ENCODE results near the gene ZNF684. TPM values are rescaled to one million over a fixed set of nuclear protein-coding genes. Genes with fewer than 3 reads are reported as not detected.
A peak's percentile ranks its signal among the peaks of the same experiment; 100 is the strongest.
"Not testable (repeated sequence)": the region's sequence is repeated elsewhere in the genome, so short reads cannot be mapped to it uniquely, and the experiment has no call there.

The ZNF684 gene
- total RNA-seq, 2 experiments from 2014 or later: 4.5 to 6.6 TPM

GRCh38 chr1:40534589-40534988 is 3.2 kb downstream of the ZNF684 start:
- peaks cover 17% of the 10 kb centered on the region for H3K4me1 Mint-ChIP-seq
- DNase-seq: no peak
- ChIA-PET CTCF (no interaction called here), POLR2A (no interaction called here)
- peaks cover 4% of the 10 kb centered on the region for H3K27me3 Mint-ChIP-seq
- no peak overlapping the region for H3K27ac Mint-ChIP-seq
- intact Hi-C loops (cut with DNase I, micrococcal nuclease): loop anchor here (5.0 kb wide), 3 partner anchors 133 to 372 kb away; partner anchors contain the start of genes CITED4 (in 1 of the 2), RIMS3 (in 1 of the 2) and RLF (in 1 of the 2)
- H3K36me3 Mint-ChIP-seq (ENCODE audit: low read depth): peaks cover 23% of the 10 kb centered on the region
- H3K4me3 Mint-ChIP-seq: no peak overlapping the region
- ATAC-seq: no peak
- peaks cover 6% of the 10 kb centered on the region for H3K9me3 Mint-ChIP-seq (ENCODE audit: low read depth)

GRCh38 chr1:40535732-40536131 is 4.3 kb downstream of the ZNF684 start:
- ChIA-PET CTCF (no interaction called here), POLR2A (no interaction called here)
- H3K9me3 Mint-ChIP-seq (ENCODE audit: low read depth): peaks cover 3% of the 10 kb centered on the region
- H3K4me1 Mint-ChIP-seq: peaks cover 17% of the 10 kb centered on the region
- ATAC-seq: no peak
- peaks cover 23% of the 10 kb centered on the region for H3K36me3 Mint-ChIP-seq (ENCODE audit: low read depth)
- peaks cover 2% of the 10 kb centered on the region for H3K27me3 Mint-ChIP-seq
- no peak overlapping the region for H3K27ac Mint-ChIP-seq
- H3K4me3 Mint-ChIP-seq: no peak overlapping the region
- DNase-seq: no peak
- intact Hi-C loops (cut with DNase I, micrococcal nuclease): no loop called here

- POLR2A ChIA-PET: no interaction called here
- Mint-ChIP-seq H3K4me3 (no peak overlapping the region), H3K27ac (no peak overlapping the region), H3K4me1 (no peaks in the 10 kb centered on the region), H3K36me3 (ENCODE audit: low read depth) (peaks cover 40% of the 10 kb centered on the region), H3K9me3 (ENCODE audit: low read depth) (no peaks in the 10 kb centered on the region), H3K27me3 (no peaks in the 10 kb centered on the region)
- ATAC-seq (no peak), DNase-seq (no peak)
- intact Hi-C loops (cut with DNase I, micrococcal nuclease): no loop called here
- CTCF ChIA-PET: interaction anchor here (0.6 to 0.9 kb wide), 2 partner anchors 8 to 458 kb away, joined by 3 to 5 read pairs; partner anchors contain the start of gene ZNF684
Measured at GRCh38 chr1:40539338-40539737, 7.9 kb downstream of the ZNF684 start.

GRCh38 chr1:40546957-40547356 is 15.5 kb downstream of the ZNF684 start:
- H3K36me3 Mint-ChIP-seq (ENCODE audit: low read depth): peaks cover 47% of the 10 kb centered on the region
- H3K4me1 Mint-ChIP-seq: no peaks in the 10 kb centered on the region
- H3K4me3 Mint-ChIP-seq: no peak overlapping the region
- CTCF ChIA-PET: no interaction called here
- DNase-seq: no peak
- no peak overlapping the region for H3K27ac Mint-ChIP-seq
- intact Hi-C loops (cut with DNase I, micrococcal nuclease): no loop called here
- no peak for ATAC-seq
- H3K9me3 Mint-ChIP-seq (ENCODE audit: low read depth): peaks cover 18% of the 10 kb centered on the region
- no peaks in the 10 kb centered on the region for H3K27me3 Mint-ChIP-seq
- POLR2A ChIA-PET: no interaction called here

- Mint-ChIP-seq H3K4me3 (no peak overlapping the region), H3K27me3 (no peaks in the 10 kb centered on the region), H3K36me3 (ENCODE audit: low read depth) (no peaks in the 10 kb centered on the region), H3K4me1 (no peaks in the 10 kb centered on the region), H3K27ac (no peak overlapping the region), H3K9me3 (ENCODE audit: low read depth) (no peaks in the 10 kb centered on the region)
- intact Hi-C loops (cut with DNase I, micrococcal nuclease): no loop called here
- DNase-seq (no peak), ATAC-seq (no peak)
- CTCF ChIA-PET: interaction anchor here (0.6 to 0.7 kb wide), 2 partner anchors 21 to 289 kb away, joined by 3 read pairs; no protein-coding TSS in a partner anchor
- POLR2A ChIA-PET: no interaction called here
Measured at GRCh38 chr1:40553017-40553416, 21.6 kb downstream of the ZNF684 start.

GRCh38 chr1:40554807-40555206 is 23.4 kb downstream of the ZNF684 start:
- ATAC-seq; H3K4me1 Mint-ChIP-seq; H3K4me3 Mint-ChIP-seq; H3K36me3 Mint-ChIP-seq (ENCODE audit: low read depth); DNase-seq; POLR2A ChIA-PET; H3K27me3 Mint-ChIP-seq; H3K27ac Mint-ChIP-seq; H3K9me3 Mint-ChIP-seq (ENCODE audit: low read depth); intact Hi-C loops (cut with DNase I, micrococcal nuclease): not testable (repeated sequence)
- CTCF ChIA-PET: interaction anchor here (0.7 kb wide), 2 partner anchors 145 to 691 kb away, joined by 3 read pairs; no protein-coding TSS in a partner anchor

- POLR2A ChIA-PET: no interaction called here
Measured at GRCh38 chr1:40556121-40556520, 24.7 kb downstream of the ZNF684 start.

GRCh38 chr1:40558241-40558640 is 26.8 kb downstream of the ZNF684 start:
- CTCF ChIA-PET: interaction anchor here (0.8 kb wide), 1 partner anchor 118 kb away, joined by 4 read pairs; no protein-coding TSS in a partner anchor
- H3K27me3 Mint-ChIP-seq; DNase-seq; H3K4me1 Mint-ChIP-seq; H3K4me3 Mint-ChIP-seq; H3K36me3 Mint-ChIP-seq (ENCODE audit: low read depth); H3K9me3 Mint-ChIP-seq (ENCODE audit: low read depth); H3K27ac Mint-ChIP-seq; POLR2A ChIA-PET; intact Hi-C loops (cut with DNase I, micrococcal nuclease); ATAC-seq: not testable (repeated sequence)

More at GRCh38 chr1:40556121-40556520, 24.7 kb downstream of the ZNF684 start:
- DNase-seq: no peak
- Mint-ChIP-seq H3K4me1 (no peaks in the 10 kb centered on the region), H3K27me3 (no peaks in the 10 kb centered on the region), H3K27ac (no peak overlapping the region), H3K4me3 (no peak overlapping the region), H3K36me3 (ENCODE audit: low read depth) (no peaks in the 10 kb centered on the region), H3K9me3 (ENCODE audit: low read depth) (no peaks in the 10 kb centered on the region)
- CTCF ChIA-PET: interaction anchor here (1.0 kb wide), 2 partner anchors 24 to 636 kb away, joined by 3 to 4 read pairs; no protein-coding TSS in a partner anchor
- no peak for ATAC-seq
- intact Hi-C loops (cut with DNase I, micrococcal nuclease): no loop called here

- Mint-ChIP-seq H3K4me3 (no peak overlapping the region), H3K4me1 (peaks cover 12% of the 10 kb centered on the region), H3K36me3 (ENCODE audit: low read depth) (no peaks in the 10 kb centered on the region), H3K9me3 (ENCODE audit: low read depth) (peaks cover 3% of the 10 kb centered on the region), H3K27me3 (peaks cover 8% of the 10 kb centered on the region), H3K27ac (no peak overlapping the region)
- ATAC-seq (peak; percentile 84), DNase-seq (peak; percentile 9)
- CTCF ChIA-PET: no interaction called here
- intact Hi-C loops (cut with DNase I, micrococcal nuclease): no loop called here
- POLR2A ChIA-PET: no interaction called here
Measured at GRCh38 chr1:40562185-40562584, 30.7 kb downstream of the ZNF684 start.

GRCh38 chr1:40563266-40563665 is 31.8 kb downstream of the ZNF684 start:
- peaks cover 12% of the 10 kb centered on the region for H3K4me1 Mint-ChIP-seq
- no peak overlapping the region for H3K27ac Mint-ChIP-seq
- POLR2A ChIA-PET: no interaction called here
- H3K27me3 Mint-ChIP-seq: peaks cover 8% of the 10 kb centered on the region
- CTCF ChIA-PET: interaction anchor here (0.7 kb wide), 1 partner anchor 31 kb away, joined by 4 read pairs; the partner anchor contains the start of gene ZNF684
- intact Hi-C loops (cut with DNase I, micrococcal nuclease): no loop called here
- ATAC-seq: no peak
- H3K9me3 Mint-ChIP-seq (ENCODE audit: low read depth): peaks cover 3% of the 10 kb centered on the region
- no peak for DNase-seq
- no peak overlapping the region for H3K4me3 Mint-ChIP-seq
- no peaks in the 10 kb centered on the region for H3K36me3 Mint-ChIP-seq (ENCODE audit: low read depth)

- H3K9me3 Mint-ChIP-seq (ENCODE audit: low read depth): peaks cover 3% of the 10 kb centered on the region
- H3K36me3 Mint-ChIP-seq (ENCODE audit: low read depth): no peaks in the 10 kb centered on the region
- ChIA-PET CTCF (no interaction called here), POLR2A (no interaction called here)
- H3K4me3 Mint-ChIP-seq: no peak overlapping the region
- H3K4me1 Mint-ChIP-seq: peaks cover 12% of the 10 kb centered on the region
- DNase-seq (no peak), ATAC-seq (no peak)
- no peak overlapping the region for H3K27ac Mint-ChIP-seq
- intact Hi-C loops (cut with DNase I, micrococcal nuclease): no loop called here
- H3K27me3 Mint-ChIP-seq: peaks cover 8% of the 10 kb centered on the region
Measured at GRCh38 chr1:40564506-40564905, 33.1 kb downstream of the ZNF684 start.

GRCh38 chr1:40564913-40565312 is 33.5 kb downstream of the ZNF684 start:
- ChIA-PET CTCF (no interaction called here), POLR2A (no interaction called here)
- Mint-ChIP-seq H3K4me3 (no peak overlapping the region), H3K36me3 (ENCODE audit: low read depth) (no peaks in the 10 kb centered on the region), H3K27me3 (peaks cover 8% of the 10 kb centered on the region), H3K4me1 (peaks cover 12% of the 10 kb centered on the region), H3K9me3 (ENCODE audit: low read depth) (peaks cover 3% of the 10 kb centered on the region), H3K27ac (no peak overlapping the region)
- no peak for ATAC-seq
- intact Hi-C loops (cut with DNase I, micrococcal nuclease): no loop called here
- DNase-seq: no peak

All from activated CD4-positive, alpha-beta T cell treated with anti-CD3 and anti-CD28 coated beads for 36 hours (primary cell).